ENCODE measurements around the gene SUMO3.

DNA sequence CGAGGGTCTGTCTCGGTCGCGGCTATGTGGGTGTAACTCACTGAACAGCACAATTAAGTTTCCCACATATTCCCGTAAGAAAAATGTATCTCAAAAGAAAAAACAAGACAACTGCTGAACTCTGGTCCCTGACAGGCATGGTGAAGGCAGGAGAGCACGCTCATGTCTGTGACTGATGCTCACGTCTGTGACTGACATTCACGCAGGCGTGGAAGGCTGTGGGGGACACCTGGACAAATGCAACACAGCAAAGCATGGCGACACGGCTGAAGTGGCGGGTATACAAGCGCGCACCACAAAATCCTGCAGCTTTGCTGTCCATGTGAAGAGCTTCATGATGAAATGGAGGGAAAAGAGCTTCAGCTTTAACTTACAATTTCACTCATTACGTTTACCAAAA is 49.6 kb upstream of the SUMO3 start:
- TF ChIP-seq POLR2A (IDR thresholded peaks at IDR 0.05; ENCODE audit: low read length): no peak
- no peak for TF ChIP-seq GATA1 (IDR thresholded peaks at IDR 0.05; ENCODE audit: low read depth, low read length)

Measured in erythroblast (primary cell).